ENCODE data around the gene ADAMTS9. TPM values are rescaled to one million over a fixed set of nuclear protein-coding genes. Genes with fewer than 3 reads are reported as not detected.

The ADAMTS9 gene
- total RNA-seq, 4 donors from 2014 or later: 5.1 to 52.0 (median 9.5) TPM

DNA sequence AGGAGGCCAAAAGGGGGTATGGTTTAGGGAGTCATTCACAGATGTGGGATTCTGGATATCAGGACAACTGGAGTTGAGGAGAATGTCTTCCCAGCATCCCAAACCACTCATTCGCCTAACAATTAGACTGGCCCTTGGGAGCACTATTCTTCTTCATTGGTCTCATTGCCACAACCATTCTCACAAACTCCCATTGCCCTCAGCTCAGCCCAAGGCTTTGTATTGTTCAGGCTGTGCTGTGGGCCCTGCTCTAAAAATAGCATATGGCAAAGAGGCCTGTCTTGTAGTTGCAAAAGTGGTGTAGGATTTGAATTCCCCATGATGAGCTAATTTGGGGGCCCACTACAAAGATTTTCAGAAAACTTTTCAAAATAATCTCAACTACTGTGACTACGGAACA lies 6.3 kb upstream of the ADAMTS9 start:
- TF ChIP-seq, protein P1, sequence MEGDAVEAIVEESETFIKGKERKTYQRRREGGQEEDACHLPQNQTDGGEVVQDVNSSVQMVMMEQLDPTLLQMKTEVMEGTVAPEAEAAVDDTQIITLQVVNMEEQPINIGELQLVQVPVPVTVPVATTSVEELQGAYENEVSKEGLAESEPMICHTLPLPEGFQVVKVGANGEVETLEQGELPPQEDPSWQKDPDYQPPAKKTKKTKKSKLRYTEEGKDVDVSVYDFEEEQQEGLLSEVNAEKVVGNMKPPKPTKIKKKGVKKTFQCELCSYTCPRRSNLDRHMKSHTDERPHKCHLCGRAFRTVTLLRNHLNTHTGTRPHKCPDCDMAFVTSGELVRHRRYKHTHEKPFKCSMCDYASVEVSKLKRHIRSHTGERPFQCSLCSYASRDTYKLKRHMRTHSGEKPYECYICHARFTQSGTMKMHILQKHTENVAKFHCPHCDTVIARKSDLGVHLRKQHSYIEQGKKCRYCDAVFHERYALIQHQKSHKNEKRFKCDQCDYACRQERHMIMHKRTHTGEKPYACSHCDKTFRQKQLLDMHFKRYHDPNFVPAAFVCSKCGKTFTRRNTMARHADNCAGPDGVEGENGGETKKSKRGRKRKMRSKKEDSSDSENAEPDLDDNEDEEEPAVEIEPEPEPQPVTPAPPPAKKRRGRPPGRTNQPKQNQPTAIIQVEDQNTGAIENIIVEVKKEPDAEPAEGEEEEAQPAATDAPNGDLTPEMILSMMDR (IDR thresholded peaks at IDR 0.05): no peak
- TF ChIP-seq POLR2A (IDR thresholded peaks at IDR 0.05): no peak
- H3K36me3 ChIP-seq: no peaks in the 10 kb centered on the region
- no peak for DNase-seq
- H3K27ac ChIP-seq: no peak overlapping the region
- H3K27me3 ChIP-seq: no peaks in the 10 kb centered on the region
- H3K4me3 ChIP-seq: no peak overlapping the region
- H3K4me1 ChIP-seq: no peaks in the 10 kb centered on the region
- no peaks in the 10 kb centered on the region for H3K9me3 ChIP-seq

DNA sequence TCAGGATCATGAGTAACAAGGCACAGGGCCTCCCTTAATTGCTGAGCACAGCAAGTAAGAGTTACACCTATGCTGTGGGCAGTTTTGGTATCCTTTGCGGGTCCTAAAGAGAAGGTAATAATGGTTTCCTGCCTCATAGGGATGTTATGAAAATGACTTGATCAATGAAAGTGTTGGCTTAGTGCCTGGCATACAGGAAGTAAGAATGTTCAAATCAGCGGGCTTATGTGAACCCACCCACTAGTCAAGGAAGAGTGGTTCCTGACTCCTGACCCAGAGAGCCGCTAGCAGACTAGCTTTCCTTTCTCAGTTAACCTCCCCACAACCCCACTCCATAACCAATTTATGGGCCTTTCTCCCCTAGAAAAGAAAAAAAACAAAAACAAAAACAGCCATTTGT lies 5.2 kb upstream of the ADAMTS9 start:
- H3K4me1 ChIP-seq: no peaks in the 10 kb centered on the region
- H3K9me3 ChIP-seq: no peaks in the 10 kb centered on the region
- TF ChIP-seq, protein P1 (IDR thresholded peaks at IDR 0.05): no peak
- TF ChIP-seq POLR2A (IDR thresholded peaks at IDR 0.05): no peak
- DNase-seq: no peak
- H3K27ac ChIP-seq: no peak overlapping the region
- no peaks in the 10 kb centered on the region for H3K27me3 ChIP-seq
- H3K4me3 ChIP-seq: no peak overlapping the region
- no peaks in the 10 kb centered on the region for H3K36me3 ChIP-seq

DNA sequence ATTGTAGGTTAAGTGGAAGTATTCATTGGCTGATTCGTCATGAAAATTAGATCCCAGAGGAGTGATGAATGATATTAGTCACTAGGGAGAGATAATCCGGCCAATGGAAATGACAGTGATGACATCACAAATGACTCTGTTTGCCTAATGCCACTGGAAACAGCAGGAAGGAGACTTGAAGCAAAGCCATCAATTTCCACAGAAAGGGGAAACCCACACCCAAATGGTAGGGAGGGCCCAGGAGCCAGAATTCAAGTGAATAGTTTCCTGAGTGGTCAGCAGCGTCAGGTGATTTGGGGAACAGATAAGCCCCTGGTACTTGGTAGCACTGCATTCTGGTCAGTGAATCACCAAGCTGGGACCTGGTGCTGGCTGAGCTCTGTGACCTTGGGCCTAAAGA lies 3.3 kb upstream of the ADAMTS9 start:
- Histone ChIP-seq H3K27me3 (no peaks in the 10 kb centered on the region), H3K27ac (no peak overlapping the region), H3K9me3 (no peaks in the 10 kb centered on the region), H3K4me3 (no peak overlapping the region), H3K36me3 (no peaks in the 10 kb centered on the region), H3K4me1 (peaks cover 0 to 6% (median 0%) of the 10 kb centered on the region in 4 donors)
- DNase-seq: no peak
- TF ChIP-seq, protein P1 (IDR thresholded peaks at IDR 0.05): no peak
- TF ChIP-seq POLR2A (IDR thresholded peaks at IDR 0.05): no peak

DNA sequence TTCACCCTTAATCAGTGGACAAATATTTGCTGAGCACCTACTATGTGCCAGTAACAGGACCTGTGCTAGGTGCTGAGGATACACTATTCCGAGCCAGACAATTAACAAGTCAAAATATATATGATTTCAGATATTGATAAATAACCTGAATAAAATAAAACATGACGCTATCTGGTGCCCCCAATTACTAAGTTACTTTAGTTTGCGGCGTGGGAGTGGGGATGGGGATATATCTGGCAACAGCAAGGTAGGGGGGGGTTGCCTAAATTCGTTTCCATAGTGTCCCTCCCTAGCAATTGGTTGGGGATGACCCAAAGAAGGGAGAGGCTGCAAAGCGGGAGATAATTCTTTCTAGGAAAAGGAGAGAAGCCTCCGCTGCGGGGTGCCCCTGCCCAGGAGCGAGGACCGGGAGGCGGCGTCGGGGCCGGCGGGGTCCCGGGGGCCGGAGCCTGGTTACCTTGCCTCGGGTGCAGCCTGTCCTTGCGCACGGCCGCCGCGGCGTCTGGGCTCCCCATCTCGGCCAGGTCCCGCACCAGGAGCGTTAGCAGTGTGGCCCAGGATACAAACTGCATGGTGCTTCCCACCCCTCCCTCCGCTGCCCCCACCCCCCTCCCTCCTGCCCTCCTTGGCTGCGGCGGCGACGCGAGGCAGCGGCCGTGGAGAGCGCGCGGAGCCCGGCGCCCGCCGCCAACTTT lies 567 bp downstream of the ADAMTS9 start:
- H3K9me3 ChIP-seq: no peaks in the 10 kb centered on the region
- DNase-seq: peak in 1 of 3 donors; percentile 53
- H3K27ac ChIP-seq: peak overlapping the region; percentile 72 to 94 (median 86)
- TF ChIP-seq, protein P1 (IDR thresholded peaks at IDR 0.05): no peak
- TF ChIP-seq POLR2A (IDR thresholded peaks at IDR 0.05): no peak
- H3K27me3 ChIP-seq: no peaks in the 10 kb centered on the region
- H3K36me3 ChIP-seq: no peaks in the 10 kb centered on the region
- peaks cover 0 to 6% (median 0%) of the 10 kb centered on the region in 4 donors for H3K4me1 ChIP-seq
- peak overlapping the region; percentile 29 to 68 (median 55) for H3K4me3 ChIP-seq

DNA sequence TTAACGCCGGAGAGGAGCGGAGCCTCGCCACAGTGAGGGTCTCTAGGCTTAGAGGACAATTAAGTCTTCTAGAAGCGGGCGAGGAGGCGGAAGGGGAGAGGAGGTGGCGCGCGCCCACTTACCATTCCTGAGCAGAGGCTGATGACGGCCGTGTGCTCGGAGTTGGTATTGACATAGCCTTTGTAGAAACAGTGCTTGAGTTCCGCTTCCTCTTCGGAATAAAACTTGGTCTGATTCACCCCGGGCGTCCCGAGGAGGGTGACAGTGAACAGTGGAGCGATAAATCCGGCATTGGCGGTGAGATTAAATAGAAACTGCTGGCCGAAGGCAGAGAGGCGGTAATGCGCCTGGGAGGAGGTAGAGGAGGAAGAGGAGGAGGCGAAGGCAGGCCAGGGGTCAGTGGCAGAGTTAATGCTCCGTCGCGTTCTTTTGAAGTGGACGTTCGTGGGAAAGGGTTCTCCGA lies 1.3 kb downstream of the ADAMTS9 start:
- Histone ChIP-seq H3K36me3 (no peaks in the 10 kb centered on the region), H3K4me1 (peaks cover 0 to 6% (median 0%) of the 10 kb centered on the region in 4 donors), H3K27ac (peak overlapping the region; percentile 72 to 94 (median 86)), H3K27me3 (no peaks in the 10 kb centered on the region), H3K9me3 (no peaks in the 10 kb centered on the region), H3K4me3 (peak overlapping the region; percentile 29 to 68 (median 55))
- no peak for DNase-seq
- TF ChIP-seq, protein P1 (IDR thresholded peaks at IDR 0.05): no peak
- no peak for TF ChIP-seq POLR2A (IDR thresholded peaks at IDR 0.05)
